Kidney (tissue), 14 donors: ENCODE results near the gene ADAM30. TPM values are rescaled to one million over a fixed set of nuclear protein-coding genes. Genes with fewer than 3 reads are reported as not detected.
A peak's percentile ranks its signal among the peaks of the same experiment; 100 is the strongest.

Experiments
- DNase-seq, 5 donors: peaks; one replicate each; pipeline ENCODE4 v3.0.0-alpha.2; 2013 to 2020
- FAIRE-seq: peaks from 2 replicates; lab custom pipeline; 2012; peaks lifted over from hg19 to GRCh38; lab: Jason Lieb, UNC
- H3K27ac ChIP-seq, 2 donors: one replicate each; pipeline ENCODE4 v1.7.0; 2013; ENCODE audit warnings: low read depth in 2 of 2, low read length in 2 of 2, inconsistent platforms in 1 of 2
- H3K27me3 ChIP-seq: one replicate; pipeline ENCODE4 v1.7.1; 2013; ENCODE audit warnings: low read length, inconsistent platforms; ENCODE audit not compliant: control insufficient read depth, insufficient read depth
- H3K36me3 ChIP-seq, 3 donors: one replicate each; pipeline versions ENCODE4 v1.7.0 to v1.7.1; 2013; ENCODE audit warnings: low read length in 3 of 3, control low read depth in 1 of 3, inconsistent platforms in 1 of 3; ENCODE audit not compliant: insufficient read depth in 3 of 3, control insufficient read depth in 2 of 3
- H3K4me1 ChIP-seq, 3 donors: one replicate each; pipeline versions ENCODE4 v1.7.0 to v1.7.1; 2013; ENCODE audit warnings: low read length in 3 of 3, inconsistent platforms in 1 of 3, low read depth in 1 of 3; ENCODE audit not compliant: control insufficient read depth in 2 of 3, insufficient read depth in 2 of 3
- H3K4me3 ChIP-seq, 3 donors: one replicate each; pipeline versions ENCODE4 v1.7.0 to v1.8.1; 2013; ENCODE audit warnings: low read length in 3 of 3, control low read depth in 1 of 3, inconsistent platforms in 1 of 3
- H3K9ac ChIP-seq, 3 donors: one replicate each; pipeline versions ENCODE4 v1.7.0 to v1.7.1; 2013; ENCODE audit warnings: low read length in 3 of 3, control low read depth in 1 of 3, inconsistent platforms in 1 of 3
- H3K9me3 ChIP-seq, 3 donors: one replicate each; pipeline versions ENCODE4 v1.7.0 to v1.7.1; 2013; ENCODE audit warnings: low read length in 3 of 3, control low read depth in 1 of 3, inconsistent platforms in 1 of 3; ENCODE audit not compliant: control insufficient read depth in 2 of 3, insufficient read depth in 1 of 3
- CTCF ChIP-seq: IDR thresholded peaks from 3 replicates; pipeline ENCODE4 v1.5.1; 2012; ENCODE audit warnings: mild to moderate bottlenecking, moderate library complexity, borderline replicate concordance; ENCODE audit not compliant: insufficient read depth; ENCODE audit errors: extremely low read depth
- intact Hi-C: fragments of 100-400 bp; cut with DNase I; formaldehyde crosslinking; loops from one replicate; pipeline ENCODE4 v1.11.1; 2022
- polyA plus RNA-seq: library from polyadenylated mRNA; stranded (reverse); fragments of 350-450 nt; fragmentation: Illumina TruSeq; extraction: RNeasy Lipid Tissue Mini Kit (QIAGEN cat#74804); gene quantifications from one replicate; pipeline ENCODE4 v1.2.3, GENCODE V29; 2014; ENCODE audit warnings: low read depth, low replicate concordance; ENCODE audit not compliant: insufficient read depth
- total RNA-seq: library from RNA; stranded (reverse); fragmentation: NEBNext Ultra II Directional; extraction: Animal tissue kit (Norgen Biotek cat#: 25700); gene quantifications from one replicate; pipeline ENCODE4 v1.2.1, GENCODE V29; 2021
- donor health status: control.
- donor health status: control.
- donor health status: control.
- donor health status: control.
- donor health status: control.
- donor health status: DM: yes; HTN: yes; CAD: no.
- donor health status: Normal renal cell carcinoma (clear cell type).

Gene ADAM30
- total and polyA plus RNA-seq, 2 donors from 2014 or later: not detected

GRCh38 chr1:119898530-119898929 is 2.2 kb upstream of the ADAM30 start:
- FAIRE-seq (no peak), DNase-seq (peak in 2 of 5 donors; percentile 40 to 55)
- no peak overlapping the region for H3K9ac ChIP-seq
- H3K27ac ChIP-seq: no peak overlapping the region
- H3K36me3 ChIP-seq: no peaks in the 10 kb centered on the region
- H3K4me3 ChIP-seq: no peak overlapping the region
- H3K9me3 ChIP-seq: no peaks in the 10 kb centered on the region
- H3K4me1 ChIP-seq: no peaks in the 10 kb centered on the region
- no peak for TF ChIP-seq CTCF
- intact Hi-C loops: no loop called here
- no peaks in the 10 kb centered on the region for H3K27me3 ChIP-seq

GRCh38 chr1:119895102-119895501 is 1.2 kb downstream of the ADAM30 start:
- Histone ChIP-seq H3K36me3 (no peaks in the 10 kb centered on the region), H3K4me1 (no peaks in the 10 kb centered on the region), H3K4me3 (no peak overlapping the region), H3K9me3 (no peaks in the 10 kb centered on the region), H3K9ac (no peak overlapping the region), H3K27ac (no peak overlapping the region), H3K27me3 (no peaks in the 10 kb centered on the region)
- no peak for FAIRE-seq
- no peak for TF ChIP-seq CTCF
- no peak for DNase-seq
- intact Hi-C loops: no loop called here

DNA sequence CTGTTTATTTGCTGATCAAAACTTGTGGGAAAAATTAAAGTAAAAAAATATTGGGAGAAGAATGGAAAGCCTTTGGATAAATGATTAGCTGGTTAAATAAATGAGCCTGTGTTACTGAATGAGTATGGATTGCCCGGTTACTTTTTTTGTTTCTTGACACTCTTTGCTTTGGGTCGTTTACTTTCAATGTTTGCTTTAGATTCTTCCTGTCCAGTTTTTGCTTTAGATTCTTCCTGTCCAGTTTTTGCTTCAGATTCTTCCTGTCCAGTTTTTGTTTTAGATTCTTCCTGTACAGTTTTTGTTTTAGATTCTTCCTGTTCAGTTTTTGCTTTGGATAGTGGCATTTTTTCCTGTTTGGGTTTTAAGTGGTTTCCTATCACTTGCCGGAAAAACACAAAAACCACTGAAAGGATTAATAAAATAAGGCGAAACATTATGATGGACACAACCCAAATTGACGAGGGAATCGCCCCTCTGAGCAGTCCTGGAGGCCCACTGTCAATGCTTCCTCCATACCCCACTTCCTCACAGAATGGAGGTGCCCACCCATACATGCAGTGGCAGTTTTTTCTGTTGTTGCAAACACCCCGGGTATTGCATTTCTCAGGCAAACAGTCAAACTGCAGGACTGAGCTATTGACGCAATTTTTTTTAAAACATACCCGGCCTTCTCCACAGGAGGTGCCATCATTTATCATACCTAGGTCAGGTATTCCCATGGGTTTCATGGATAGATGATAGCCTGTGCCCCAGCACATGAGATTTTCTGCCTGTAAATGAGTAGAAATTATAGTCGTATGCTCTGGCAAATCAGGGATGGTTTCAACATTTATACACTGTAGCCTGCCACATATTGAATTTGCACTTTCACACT is 2.3 kb downstream of the ADAM30 start:
- Histone ChIP-seq H3K9me3 (no peaks in the 10 kb centered on the region), H3K4me1 (no peaks in the 10 kb centered on the region), H3K36me3 (no peaks in the 10 kb centered on the region), H3K27ac (no peak overlapping the region), H3K4me3 (no peak overlapping the region), H3K9ac (no peak overlapping the region), H3K27me3 (no peaks in the 10 kb centered on the region)
- FAIRE-seq: no peak
- TF ChIP-seq CTCF: no peak
- DNase-seq: no peak
- intact Hi-C loops: no loop called here
